WTC11 (cell line): ENCODE measurements around the gene HNRNPC.

Source experiments
- CTCF ChIP-seq: fragments of 200-600 bp; IDR thresholded peaks from 2 replicates; pipeline ENCODE4 v1.8.0; 2022; ENCODE audit warnings: antibody characterized with exemption
- EMX1 ChIP-seq: fragments of 250-450 bp; sonication (Bioruptor Pico); IDR thresholded peaks from 2 replicates; pipeline ENCODE4 v1.8.0; 2021; ENCODE audit warnings: mild to moderate bottlenecking
- ESRRA ChIP-seq: sonication (generic); formaldehyde crosslinking; IDR thresholded peaks from 2 replicates; pipeline ENCODE4 v1.8.1; 2022; ENCODE audit warnings: mild to moderate bottlenecking, missing genetic modification reagents, borderline replicate concordance
- MAX ChIP-seq: sonication (generic); formaldehyde crosslinking; IDR thresholded peaks from 2 replicates; pipeline ENCODE4 v1.8.0; 2022; ENCODE audit warnings: mild to moderate bottlenecking, missing genetic modification reagents
- NR1H2 ChIP-seq: sonication (generic); formaldehyde crosslinking; IDR thresholded peaks from 2 replicates; pipeline ENCODE4 v1.9.0; 2021; ENCODE audit warnings: mild to moderate bottlenecking, moderate library complexity, missing genetic modification reagents
- SMAD3 ChIP-seq: sonication (generic); formaldehyde crosslinking; IDR thresholded peaks from 2 replicates; pipeline ENCODE4 v1.8.0; 2022; ENCODE audit warnings: missing genetic modification reagents, mild to moderate bottlenecking, borderline replicate concordance
- SMAD4 ChIP-seq: sonication (generic); formaldehyde crosslinking; IDR thresholded peaks from 2 replicates; pipeline ENCODE4 v1.8.0; 2022; ENCODE audit warnings: mild to moderate bottlenecking, missing genetic modification reagents
- TEAD4 ChIP-seq: sonication (generic); formaldehyde crosslinking; IDR thresholded peaks from 2 replicates; pipeline ENCODE4 v1.8.0; 2022; ENCODE audit warnings: mild to moderate bottlenecking, missing genetic modification reagents
- ZNF121 ChIP-seq: sonication (generic); formaldehyde crosslinking; IDR thresholded peaks from 2 replicates; pipeline ENCODE4 v1.8.0; 2023; ENCODE audit warnings: missing genetic modification reagents
- ZNF232 ChIP-seq: sonication (generic); formaldehyde crosslinking; IDR thresholded peaks from 2 replicates; pipeline ENCODE4 v1.8.0; 2022; ENCODE audit warnings: mild to moderate bottlenecking, missing genetic modification reagents
- TF ChIP-seq, protein P1 (sequence below): sonication (generic); formaldehyde crosslinking; conservative IDR thresholded peaks from 2 replicates; pipeline ENCODE4 v1.8.1; 2022; ENCODE audit warnings: mild to moderate bottlenecking, missing genetic modification reagents

DNA sequence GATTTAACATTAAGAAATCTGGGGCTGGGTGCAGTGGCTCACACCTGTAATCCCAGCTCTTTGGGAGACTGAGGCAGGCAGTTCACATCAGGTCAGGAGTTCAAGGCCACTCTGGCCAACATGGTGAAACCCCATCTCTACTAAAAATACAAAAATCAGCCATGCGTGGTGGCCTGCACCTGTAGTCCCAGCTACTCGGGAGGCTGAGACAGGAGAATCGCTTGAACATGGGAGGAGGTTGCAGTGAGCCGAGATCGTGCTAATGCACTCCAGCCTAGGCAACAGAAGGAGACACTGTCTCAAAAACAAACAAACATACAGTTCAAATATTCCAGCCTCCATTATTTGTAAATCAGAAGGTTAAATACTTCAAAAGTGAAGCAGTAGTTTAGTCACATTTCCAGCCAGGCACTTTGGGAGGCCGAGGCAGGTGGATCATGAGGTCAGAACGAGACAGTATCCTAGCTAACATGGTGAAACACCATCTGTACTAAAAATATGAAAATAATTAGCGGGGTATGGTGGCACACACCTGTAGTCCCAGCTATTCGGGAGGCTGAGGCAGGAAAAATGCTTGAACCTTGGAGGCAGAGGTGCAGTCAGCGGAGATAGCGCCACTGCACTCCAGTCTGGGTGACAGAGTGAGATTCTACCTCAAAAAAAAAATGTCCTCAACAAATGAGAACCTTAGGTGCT lies 30.3 kb downstream of the HNRNPC start:
- TF ChIP-seq CTCF (no peak), ZNF232 (CRISPR knock-in tag) (no peak), ZNF121 (CRISPR knock-in tag) (no peak), EMX1 (CRISPR knock-in tag) (no peak), NR1H2 (CRISPR knock-in tag) (no peak), SMAD3 (CRISPR knock-in tag) (no peak), TEAD4 (CRISPR knock-in tag) (no peak), MAX (CRISPR knock-in tag) (no peak), SMAD4 (CRISPR knock-in tag) (no peak), ESRRA (CRISPR knock-in tag) (no peak)
- TF ChIP-seq, protein P1, sequence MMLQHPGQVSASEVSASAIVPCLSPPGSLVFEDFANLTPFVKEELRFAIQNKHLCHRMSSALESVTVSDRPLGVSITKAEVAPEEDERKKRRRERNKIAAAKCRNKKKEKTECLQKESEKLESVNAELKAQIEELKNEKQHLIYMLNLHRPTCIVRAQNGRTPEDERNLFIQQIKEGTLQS: no peak
